Measurements from ENCODE around the gene TTC4.
A peak's percentile ranks its signal among the peaks of the same experiment; 100 is the strongest.

The TTC4 gene, protein sequence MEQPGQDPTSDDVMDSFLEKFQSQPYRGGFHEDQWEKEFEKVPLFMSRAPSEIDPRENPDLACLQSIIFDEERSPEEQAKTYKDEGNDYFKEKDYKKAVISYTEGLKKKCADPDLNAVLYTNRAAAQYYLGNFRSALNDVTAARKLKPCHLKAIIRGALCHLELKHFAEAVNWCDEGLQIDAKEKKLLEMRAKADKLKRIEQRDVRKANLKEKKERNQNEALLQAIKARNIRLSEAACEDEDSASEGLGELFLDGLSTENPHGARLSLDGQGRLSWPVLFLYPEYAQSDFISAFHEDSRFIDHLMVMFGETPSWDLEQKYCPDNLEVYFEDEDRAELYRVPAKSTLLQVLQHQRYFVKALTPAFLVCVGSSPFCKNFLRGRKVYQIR

GRCh38 chr1:54715493-54716298 lies at the start of gene TTC4:
Gene TTC4 (plus strand): TSS chr1:54715861. CDS start chr1:54715909, 48 bp downstream.
- Mint-ChIP-seq H3K4me1 (ENCODE audit: low read depth) (peaks cover 33% of the 10 kb centered on the region), H3K9me3 (ENCODE audit: low read depth) (no peaks in the 10 kb centered on the region), H3K27me3 (no peaks in the 10 kb centered on the region), H3K36me3 (peaks cover 7% of the 10 kb centered on the region), H3K27ac (peak within 1 kb of the TSS; percentile 96), H3K4me3 (peak within 1 kb of the TSS; percentile 95)

GRCh38 chr1:54666333-54666732 lies 49.3 kb upstream of the TTC4 start:
- H3K4me3 Mint-ChIP-seq = no peak overlapping the region
- H3K4me1 Mint-ChIP-seq (ENCODE audit: low read depth) = no peaks in the 10 kb centered on the region
- no peak overlapping the region for H3K27ac Mint-ChIP-seq
- H3K27me3 Mint-ChIP-seq = no peaks in the 10 kb centered on the region
- H3K36me3 Mint-ChIP-seq = no peaks in the 10 kb centered on the region
- no peaks in the 10 kb centered on the region for H3K9me3 Mint-ChIP-seq (ENCODE audit: low read depth)

DNA sequence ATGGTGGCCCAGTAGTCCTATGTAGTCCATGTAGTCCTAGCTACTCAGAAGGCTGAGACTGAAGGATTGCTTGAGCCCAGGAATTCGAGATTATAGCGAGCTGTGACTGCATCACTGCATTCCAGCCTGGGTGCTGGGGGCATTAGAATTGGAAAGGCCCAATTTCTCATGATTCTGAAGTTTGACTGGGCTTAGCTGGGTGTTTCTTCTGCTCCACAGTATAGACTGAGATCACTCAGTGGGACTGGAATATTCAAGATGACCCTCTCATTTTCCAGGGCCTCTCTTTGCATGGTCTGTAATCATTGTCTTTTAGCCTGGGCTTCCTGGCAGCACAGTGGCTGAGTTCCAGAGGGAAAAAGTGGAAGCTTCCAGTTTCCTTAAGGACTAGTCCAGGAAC lies 47.9 kb upstream of the TTC4 start:
- Mint-ChIP-seq H3K36me3 (no peaks in the 10 kb centered on the region), H3K27me3 (no peaks in the 10 kb centered on the region), H3K27ac (no peak overlapping the region), H3K4me1 (ENCODE audit: low read depth) (no peaks in the 10 kb centered on the region), H3K4me3 (no peak overlapping the region), H3K9me3 (ENCODE audit: low read depth) (no peaks in the 10 kb centered on the region)

GRCh38 chr1:54668567-54668966 lies 47.1 kb upstream of the TTC4 start:
- no peaks in the 10 kb centered on the region for H3K9me3 Mint-ChIP-seq (ENCODE audit: low read depth)
- no peak overlapping the region for H3K27ac Mint-ChIP-seq
- no peak overlapping the region for H3K4me3 Mint-ChIP-seq
- no peaks in the 10 kb centered on the region for H3K4me1 Mint-ChIP-seq (ENCODE audit: low read depth)
- H3K27me3 Mint-ChIP-seq = no peaks in the 10 kb centered on the region
- no peaks in the 10 kb centered on the region for H3K36me3 Mint-ChIP-seq

GRCh38 chr1:54671985-54672608 lies 43.6 kb upstream of the TTC4 start:
- H3K27me3 Mint-ChIP-seq = no peaks in the 10 kb centered on the region
- no peaks in the 10 kb centered on the region for H3K4me1 Mint-ChIP-seq (ENCODE audit: low read depth)
- no peaks in the 10 kb centered on the region for H3K9me3 Mint-ChIP-seq (ENCODE audit: low read depth)
- H3K36me3 Mint-ChIP-seq = no peaks in the 10 kb centered on the region
- H3K27ac Mint-ChIP-seq = no peak overlapping the region
- no peak overlapping the region for H3K4me3 Mint-ChIP-seq

DNA sequence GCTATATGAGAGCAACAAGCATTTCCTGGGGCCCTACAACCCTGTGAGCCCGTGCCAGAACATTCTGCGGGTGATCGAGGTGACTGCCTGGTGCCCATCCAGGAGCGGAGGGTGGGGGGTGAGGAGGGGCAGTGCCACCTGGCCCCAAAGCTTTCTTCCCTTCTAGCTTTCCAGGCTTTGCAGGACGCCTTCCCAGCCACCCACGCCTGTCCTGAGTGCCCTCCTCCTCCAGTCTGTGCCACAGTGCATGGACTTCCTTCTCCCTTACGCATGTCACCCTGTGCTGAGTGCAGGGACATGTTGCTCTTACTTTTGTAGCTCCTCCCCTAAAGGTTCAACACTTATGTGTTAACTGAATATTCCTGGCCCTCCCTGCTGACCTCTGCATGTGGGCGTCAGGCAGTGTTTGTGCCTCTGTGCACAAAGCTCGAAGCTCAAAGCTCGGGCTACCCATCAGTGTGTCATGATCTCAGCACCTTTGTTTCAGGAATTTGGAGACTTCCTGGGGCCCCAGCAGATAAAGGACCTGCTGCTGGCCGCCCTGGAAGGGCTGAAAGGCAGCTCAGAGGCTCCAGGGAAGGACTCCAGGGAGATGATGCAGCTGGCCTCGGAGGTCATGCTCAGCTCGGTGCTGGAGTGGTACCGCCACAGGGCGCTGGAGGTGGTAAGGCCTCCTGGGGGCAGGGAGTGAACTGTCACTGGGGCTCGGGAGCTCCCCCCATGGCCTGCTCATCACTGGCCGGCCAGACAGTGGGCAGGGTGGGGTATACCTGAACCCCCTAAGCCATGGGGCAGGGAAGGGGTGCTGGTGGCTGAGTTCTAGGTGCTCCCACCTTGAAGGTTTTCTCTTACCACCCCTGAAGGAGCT lies 36.7 kb upstream of the TTC4 start:
- H3K9me3 Mint-ChIP-seq (ENCODE audit: low read depth) = no peaks in the 10 kb centered on the region
- H3K27ac Mint-ChIP-seq = no peak overlapping the region
- H3K36me3 Mint-ChIP-seq = no peaks in the 10 kb centered on the region
- no peaks in the 10 kb centered on the region for H3K4me1 Mint-ChIP-seq (ENCODE audit: low read depth)
- H3K4me3 Mint-ChIP-seq = no peak overlapping the region
- no peaks in the 10 kb centered on the region for H3K27me3 Mint-ChIP-seq

GRCh38 chr1:54679706-54680105 lies 36.0 kb upstream of the TTC4 start:
- Mint-ChIP-seq H3K27me3 (no peaks in the 10 kb centered on the region), H3K4me1 (ENCODE audit: low read depth) (no peaks in the 10 kb centered on the region), H3K27ac (no peak overlapping the region), H3K9me3 (ENCODE audit: low read depth) (no peaks in the 10 kb centered on the region), H3K36me3 (no peaks in the 10 kb centered on the region), H3K4me3 (no peak overlapping the region)

DNA sequence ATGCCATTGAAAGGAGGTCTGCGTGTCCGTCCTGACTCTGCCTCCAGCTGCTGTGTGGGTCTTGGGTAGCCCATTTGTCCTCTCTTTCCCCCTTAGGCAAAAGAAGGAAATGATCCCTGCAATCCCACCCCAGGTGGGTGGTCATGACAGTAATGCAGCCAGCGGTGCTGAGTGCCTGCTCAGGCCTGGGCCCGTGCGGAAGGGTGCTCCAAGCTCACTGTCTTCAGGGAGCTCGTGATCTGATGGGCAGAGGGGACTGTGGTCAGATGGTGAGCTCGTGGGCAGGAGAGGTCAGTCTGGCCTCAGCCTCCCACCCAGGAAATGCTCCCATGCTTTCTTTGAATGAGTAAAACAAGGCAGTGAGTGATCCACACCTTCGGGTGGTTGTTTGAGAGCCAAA lies 35.3 kb upstream of the TTC4 start:
- H3K27ac Mint-ChIP-seq = no peak overlapping the region
- H3K4me3 Mint-ChIP-seq = no peak overlapping the region
- H3K27me3 Mint-ChIP-seq = no peaks in the 10 kb centered on the region
- H3K36me3 Mint-ChIP-seq = no peaks in the 10 kb centered on the region
- H3K4me1 Mint-ChIP-seq (ENCODE audit: low read depth) = no peaks in the 10 kb centered on the region
- no peaks in the 10 kb centered on the region for H3K9me3 Mint-ChIP-seq (ENCODE audit: low read depth)

DNA sequence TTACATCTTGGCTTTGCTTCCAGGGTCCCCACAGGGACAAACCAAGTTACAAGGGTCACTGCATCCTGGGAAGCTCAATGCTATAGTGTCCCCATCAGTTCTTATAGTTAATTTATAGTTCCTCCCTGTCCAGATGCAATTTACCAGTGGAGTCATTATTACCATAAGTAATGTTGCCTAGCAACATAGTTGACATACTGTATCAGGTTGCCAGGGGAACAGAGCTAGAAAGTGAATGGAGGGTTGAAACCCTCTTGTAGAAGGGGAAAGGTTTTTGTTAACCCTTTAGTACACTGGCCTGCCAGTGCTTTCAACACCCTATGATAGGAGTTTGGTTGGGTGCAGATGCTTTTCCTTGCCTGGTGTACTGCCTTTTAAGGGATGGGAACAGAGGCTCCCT lies 34.3 kb upstream of the TTC4 start:
- no peaks in the 10 kb centered on the region for H3K36me3 Mint-ChIP-seq
- no peaks in the 10 kb centered on the region for H3K4me1 Mint-ChIP-seq (ENCODE audit: low read depth)

DNA sequence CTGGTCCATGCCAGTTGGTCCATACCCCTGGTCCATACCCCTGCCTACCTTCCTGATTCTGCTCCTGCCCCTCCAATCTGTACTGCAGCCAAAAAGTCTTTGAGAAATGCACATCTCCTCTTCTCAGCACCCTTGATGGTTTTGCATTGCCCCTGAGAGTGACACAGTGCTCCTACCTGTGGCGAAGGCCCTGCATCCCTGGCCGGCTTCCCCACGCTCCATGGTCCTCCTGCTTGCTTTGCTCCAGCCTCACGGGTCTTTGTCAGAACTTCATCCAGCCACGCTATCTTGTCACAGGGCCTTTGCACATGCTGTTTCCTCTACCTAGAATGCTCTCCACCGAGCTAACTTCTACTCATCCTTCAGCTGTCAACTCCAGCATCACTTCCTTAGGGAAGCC lies 32.2 kb upstream of the TTC4 start:
- Mint-ChIP-seq H3K36me3 (no peaks in the 10 kb centered on the region), H3K4me3 (no peak overlapping the region), H3K27ac (no peak overlapping the region), H3K4me1 (ENCODE audit: low read depth) (no peaks in the 10 kb centered on the region), H3K27me3 (no peaks in the 10 kb centered on the region), H3K9me3 (ENCODE audit: low read depth) (no peaks in the 10 kb centered on the region)

More for the DNA sequence above, 34.3 kb upstream of the TTC4 start:
- Mint-ChIP-seq H3K27me3 (no peaks in the 10 kb centered on the region), H3K9me3 (ENCODE audit: low read depth) (no peaks in the 10 kb centered on the region), H3K27ac (no peak overlapping the region), H3K4me3 (no peak overlapping the region)

DNA sequence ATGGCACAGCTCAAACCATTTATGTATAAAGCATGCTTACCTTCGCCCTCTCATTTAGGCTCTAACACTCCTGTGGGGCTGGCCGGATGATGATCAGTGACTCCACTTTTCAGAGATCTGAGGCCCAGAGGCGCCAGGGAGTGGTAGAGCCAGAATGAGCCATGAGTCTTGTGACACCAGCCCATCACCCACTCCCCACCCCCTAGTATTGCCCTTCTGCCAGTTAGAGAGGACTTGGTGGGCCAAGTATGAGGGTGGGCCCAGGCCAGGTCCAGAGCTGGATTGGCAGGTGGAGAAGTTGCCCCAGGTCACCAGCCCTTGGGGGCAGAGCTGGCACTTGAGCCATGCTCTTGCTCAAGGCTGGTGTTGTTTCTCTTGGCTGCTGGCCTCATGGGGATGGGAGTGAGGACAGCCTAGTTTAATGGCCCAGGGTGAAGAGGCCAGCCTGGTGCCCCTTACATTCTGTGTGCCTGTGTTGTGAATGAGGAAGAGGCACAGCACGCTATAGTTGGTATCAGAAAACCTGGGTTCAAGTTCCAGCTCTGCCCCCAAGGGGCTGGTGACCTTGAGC lies 30.2 kb upstream of the TTC4 start:
- Mint-ChIP-seq H3K4me3 (no peak overlapping the region), H3K36me3 (no peaks in the 10 kb centered on the region), H3K27me3 (no peaks in the 10 kb centered on the region), H3K9me3 (ENCODE audit: low read depth) (no peaks in the 10 kb centered on the region), H3K27ac (no peak overlapping the region), H3K4me1 (ENCODE audit: low read depth) (no peaks in the 10 kb centered on the region)

GRCh38 chr1:54686155-54686554 lies 29.5 kb upstream of the TTC4 start:
- H3K36me3 Mint-ChIP-seq = no peaks in the 10 kb centered on the region
- H3K27me3 Mint-ChIP-seq = no peaks in the 10 kb centered on the region
- no peaks in the 10 kb centered on the region for H3K4me1 Mint-ChIP-seq (ENCODE audit: low read depth)
- H3K4me3 Mint-ChIP-seq = no peak overlapping the region
- H3K27ac Mint-ChIP-seq = no peak overlapping the region
- H3K9me3 Mint-ChIP-seq (ENCODE audit: low read depth) = no peaks in the 10 kb centered on the region

DNA sequence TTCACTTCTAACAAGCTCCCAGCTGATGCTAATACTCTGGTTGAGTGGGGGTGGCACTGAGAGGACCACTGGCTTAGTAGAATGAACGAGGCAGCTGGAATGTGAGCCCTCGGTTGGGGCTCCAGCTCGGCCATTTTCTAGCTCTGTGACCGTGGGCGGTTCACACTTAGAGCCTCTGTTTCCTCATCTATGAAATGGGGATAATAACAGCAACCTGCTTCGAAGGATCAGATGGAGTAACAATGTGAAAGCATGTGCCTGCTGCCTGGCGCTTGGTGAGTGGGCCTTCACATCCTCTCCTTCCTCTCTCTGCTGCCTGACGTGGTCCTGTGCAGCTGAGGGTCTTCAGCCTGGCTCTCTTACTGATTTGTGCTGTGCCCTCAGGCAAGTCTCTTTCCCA lies 20.9 kb upstream of the TTC4 start:
- H3K36me3 Mint-ChIP-seq = no peaks in the 10 kb centered on the region
- no peaks in the 10 kb centered on the region for H3K9me3 Mint-ChIP-seq (ENCODE audit: low read depth)
- no peak overlapping the region for H3K27ac Mint-ChIP-seq
- peaks cover 3% of the 10 kb centered on the region for H3K27me3 Mint-ChIP-seq
- no peaks in the 10 kb centered on the region for H3K4me1 Mint-ChIP-seq (ENCODE audit: low read depth)
- no peak overlapping the region for H3K4me3 Mint-ChIP-seq

DNA sequence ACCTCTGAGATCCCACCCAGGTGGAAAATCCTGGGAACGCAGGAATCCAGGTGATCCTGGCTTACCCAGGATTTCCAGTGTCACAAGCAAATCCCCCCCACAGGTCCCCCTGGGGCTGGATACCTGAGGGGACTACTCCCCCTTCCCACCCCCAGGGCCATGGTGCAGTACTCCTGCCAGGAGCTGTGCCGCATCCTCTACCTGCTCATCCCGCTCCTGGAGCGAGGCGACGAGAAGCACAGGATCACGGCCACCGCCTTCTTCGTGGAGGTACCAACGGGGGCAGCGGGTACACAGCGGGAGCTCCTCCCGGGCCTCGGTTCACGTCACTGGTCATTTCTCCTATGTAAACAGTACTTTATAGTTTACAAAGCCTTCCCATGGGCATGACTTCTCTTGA lies 20.4 kb upstream of the TTC4 start:
- H3K27me3 Mint-ChIP-seq = peaks cover 3% of the 10 kb centered on the region
- H3K9me3 Mint-ChIP-seq (ENCODE audit: low read depth) = no peaks in the 10 kb centered on the region
- no peaks in the 10 kb centered on the region for H3K4me1 Mint-ChIP-seq (ENCODE audit: low read depth)
- no peak overlapping the region for H3K4me3 Mint-ChIP-seq
- no peaks in the 10 kb centered on the region for H3K36me3 Mint-ChIP-seq
- no peak overlapping the region for H3K27ac Mint-ChIP-seq
